OCI-LY7 (cell line): ENCODE measurements around the gene NKAIN2. TPM values are rescaled to one million over a fixed set of nuclear protein-coding genes. Genes with fewer than 3 reads are reported as not detected.

Experiments used
- BruUV-seq: library from RNA; stranded (reverse); fragments of 400-500 nt; replicated peaks from 2 replicates; lab custom pipeline; 2021; lab: Mats Ljungman, UMichigan
- CTCF ChIA-PET: fragments of 300-600 bp; sonication (Branson Sonifier 250); formaldehyde crosslinking; loops from one replicate; lab custom pipeline; 2022; ENCODE audit warnings: antibody characterized with exemption; ENCODE audit not compliant: unreplicated experiment; lab: Charles Lee
- POLR2A ChIA-PET: fragments of 300-600 bp; sonication (Branson Sonifier 250); formaldehyde crosslinking; loops from one replicate; lab custom pipeline; 2022; ENCODE audit warnings: antibody characterized with exemption; lab: Charles Lee
- DNase-seq: peaks from one replicate; pipeline ENCODE4 v3.0.0-alpha.2; 2015; ENCODE audit warnings: low spot score
- H2AFZ ChIP-seq: fragments of 200-600 bp; sonication (generic), shearing (Covaris generic); 2 replicates; pipeline ENCODE4 v1.6.1; 2014; ENCODE audit warnings: mild to moderate bottlenecking, antibody characterized with exemption, low read length, moderate library complexity
- H3K27ac ChIP-seq: fragments of 200-600 bp; sonication (generic); 2 replicates; pipeline ENCODE4 v1.5.1; 2014; ENCODE audit warnings: mixed run types, low read depth, mild to moderate bottlenecking, moderate library complexity, low read length, inconsistent platforms; ENCODE audit not compliant: poor library complexity, severe bottlenecking
- H3K36me3 ChIP-seq: fragments of 200-600 bp; sonication (generic); 2 replicates; pipeline ENCODE4 v1.6.1; 2014; ENCODE audit warnings: mild to moderate bottlenecking, antibody characterized with exemption, low read length, moderate library complexity, mixed read lengths; ENCODE audit not compliant: insufficient read depth
- H3K4me1 ChIP-seq: fragments of 200-600 bp; sonication (generic); 2 replicates; pipeline ENCODE4 v1.5.1; 2014; ENCODE audit warnings: mild to moderate bottlenecking, low read length; ENCODE audit not compliant: insufficient read depth, poor library complexity, severe bottlenecking
- H3K4me2 ChIP-seq: fragments of 200-600 bp; sonication (generic); 2 replicates; pipeline ENCODE4 v1.6.1; 2014; ENCODE audit warnings: mild to moderate bottlenecking, low read length
- H3K4me3 ChIP-seq: fragments of 200-600 bp; sonication (generic); 2 replicates; pipeline ENCODE4 v1.5.1; 2014; ENCODE audit warnings: mild to moderate bottlenecking, low read depth, low read length; ENCODE audit not compliant: poor library complexity, severe bottlenecking
- H3K79me2 ChIP-seq: fragments of 200-600 bp; sonication (generic); 2 replicates; pipeline ENCODE4 v1.6.1; 2016; ENCODE audit warnings: low read depth, mild to moderate bottlenecking, low read length, moderate library complexity, mixed read lengths; ENCODE audit not compliant: insufficient read depth
- H3K9me2 ChIP-seq: fragments of 200-600 bp; sonication (generic); 2 replicates; pipeline ENCODE4 v1.6.1; 2016; ENCODE audit warnings: mild to moderate bottlenecking, low read length, mixed read lengths; ENCODE audit not compliant: insufficient read depth
- H3K9me3 ChIP-seq: fragments of 200-600 bp; sonication (generic); 2 replicates; pipeline ENCODE4 v1.6.1; 2014; ENCODE audit warnings: mild to moderate bottlenecking, mixed run types, low read length, mixed read lengths
- H4K20me1 ChIP-seq: fragments of 200-600 bp; sonication (generic); 2 replicates; pipeline ENCODE4 v1.6.1; 2014; ENCODE audit warnings: mild to moderate bottlenecking, antibody characterized with exemption, low read length, moderate library complexity, mixed read lengths; ENCODE audit not compliant: insufficient read depth
- EZH2phosphoT487 ChIP-seq: fragments of 200-600 bp; sonication (generic); IDR thresholded peaks from 2 replicates; pipeline ENCODE4 v1.6.1; 2018; ENCODE audit warnings: low read depth, borderline replicate concordance, mild to moderate bottlenecking, mixed run types, antibody characterized with exemption, low read length, moderate library complexity, mixed read lengths
- intact Hi-C: fragments of 100-400 bp; cut with micrococcal nuclease; formaldehyde crosslinking; loops from one replicate; pipeline ENCODE4 v1.10.0; 2022; ENCODE audit not compliant: unreplicated experiment
- total RNA-seq, 2 experiments: library from RNA; depleted of rRNA in 1 of 2; stranded (reverse); fragments of >200 nt in 1 of 2; shearing (Covaris generic) in 1 of 2; gene quantifications; 2 replicates each; pipeline ENCODE4 v1.2.3, GENCODE V29; 2014 to 2022
- TF ChIP-seq, protein P1 (sequence below): fragments of 200-600 bp; sonication (generic); conservative IDR thresholded peaks from 2 replicates; pipeline ENCODE4 v1.5.1; 2014; ENCODE audit warnings: mild to moderate bottlenecking, antibody characterized with exemption, low read length, moderate library complexity, mixed read lengths

Gene NKAIN2
- total RNA-seq, 2 experiments from 2014 or later, result not detected

GRCh38 chr6:123899745-123900144 is 96.1 kb downstream of the NKAIN2 start:
- no peak for TF ChIP-seq EZH2phosphoT487
- TF ChIP-seq, protein P1, sequence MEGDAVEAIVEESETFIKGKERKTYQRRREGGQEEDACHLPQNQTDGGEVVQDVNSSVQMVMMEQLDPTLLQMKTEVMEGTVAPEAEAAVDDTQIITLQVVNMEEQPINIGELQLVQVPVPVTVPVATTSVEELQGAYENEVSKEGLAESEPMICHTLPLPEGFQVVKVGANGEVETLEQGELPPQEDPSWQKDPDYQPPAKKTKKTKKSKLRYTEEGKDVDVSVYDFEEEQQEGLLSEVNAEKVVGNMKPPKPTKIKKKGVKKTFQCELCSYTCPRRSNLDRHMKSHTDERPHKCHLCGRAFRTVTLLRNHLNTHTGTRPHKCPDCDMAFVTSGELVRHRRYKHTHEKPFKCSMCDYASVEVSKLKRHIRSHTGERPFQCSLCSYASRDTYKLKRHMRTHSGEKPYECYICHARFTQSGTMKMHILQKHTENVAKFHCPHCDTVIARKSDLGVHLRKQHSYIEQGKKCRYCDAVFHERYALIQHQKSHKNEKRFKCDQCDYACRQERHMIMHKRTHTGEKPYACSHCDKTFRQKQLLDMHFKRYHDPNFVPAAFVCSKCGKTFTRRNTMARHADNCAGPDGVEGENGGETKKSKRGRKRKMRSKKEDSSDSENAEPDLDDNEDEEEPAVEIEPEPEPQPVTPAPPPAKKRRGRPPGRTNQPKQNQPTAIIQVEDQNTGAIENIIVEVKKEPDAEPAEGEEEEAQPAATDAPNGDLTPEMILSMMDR, result no peak
- H3K4me3 ChIP-seq, result no peak overlapping the region
- no peak overlapping the region for H3K27ac ChIP-seq
- H3K9me3 ChIP-seq, result no peaks in the 10 kb centered on the region
- H3K9me2 ChIP-seq, result no peaks in the 10 kb centered on the region
- H3K4me1 ChIP-seq, result no peaks in the 10 kb centered on the region
- H3K4me2 ChIP-seq, result no peak overlapping the region
- BruUV-seq, result no TSS peak
- H4K20me1 ChIP-seq, result no peaks in the 10 kb centered on the region
- no peak for DNase-seq
- ChIA-PET POLR2A (no interaction called here), CTCF (no interaction called here)
- no peak overlapping the region for H2AFZ ChIP-seq
- H3K36me3 ChIP-seq, result no peaks in the 10 kb centered on the region
- intact Hi-C loops, result no loop called here
- H3K79me2 ChIP-seq, result no peaks in the 10 kb centered on the region

DNA sequence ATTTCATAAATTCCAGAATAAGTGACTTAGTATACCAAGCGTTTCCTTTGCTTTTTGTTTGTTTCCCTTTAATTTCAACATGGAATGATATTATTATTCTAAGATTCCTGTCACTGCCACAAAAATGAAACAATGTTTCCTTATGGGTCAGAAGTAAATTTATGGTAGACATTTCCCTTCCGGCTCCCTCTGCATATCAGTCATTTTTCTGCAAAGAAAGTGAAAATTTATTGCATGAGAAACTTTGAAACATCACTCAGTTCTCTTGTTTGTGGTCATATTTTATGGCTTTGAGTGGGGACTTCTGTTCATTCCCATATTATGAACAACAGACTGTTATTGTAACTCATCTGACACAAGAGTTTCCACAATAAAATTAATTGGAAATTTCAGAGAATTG is 97.8 kb downstream of the NKAIN2 start:
- BruUV-seq, result no TSS peak
- DNase-seq, result no peak
- H4K20me1 ChIP-seq, result no peaks in the 10 kb centered on the region
- ChIA-PET CTCF (no interaction called here), POLR2A (no interaction called here)
- intact Hi-C loops, result no loop called here
- H3K9me2 ChIP-seq, result no peaks in the 10 kb centered on the region
- H3K4me3 ChIP-seq, result no peak overlapping the region
- H3K4me2 ChIP-seq, result no peak overlapping the region
- TF ChIP-seq EZH2phosphoT487, result no peak
- no peak overlapping the region for H3K27ac ChIP-seq
- H3K4me1 ChIP-seq, result no peaks in the 10 kb centered on the region
- no peaks in the 10 kb centered on the region for H3K79me2 ChIP-seq
- no peaks in the 10 kb centered on the region for H3K9me3 ChIP-seq
- H2AFZ ChIP-seq, result no peak overlapping the region
- no peaks in the 10 kb centered on the region for H3K36me3 ChIP-seq

DNA sequence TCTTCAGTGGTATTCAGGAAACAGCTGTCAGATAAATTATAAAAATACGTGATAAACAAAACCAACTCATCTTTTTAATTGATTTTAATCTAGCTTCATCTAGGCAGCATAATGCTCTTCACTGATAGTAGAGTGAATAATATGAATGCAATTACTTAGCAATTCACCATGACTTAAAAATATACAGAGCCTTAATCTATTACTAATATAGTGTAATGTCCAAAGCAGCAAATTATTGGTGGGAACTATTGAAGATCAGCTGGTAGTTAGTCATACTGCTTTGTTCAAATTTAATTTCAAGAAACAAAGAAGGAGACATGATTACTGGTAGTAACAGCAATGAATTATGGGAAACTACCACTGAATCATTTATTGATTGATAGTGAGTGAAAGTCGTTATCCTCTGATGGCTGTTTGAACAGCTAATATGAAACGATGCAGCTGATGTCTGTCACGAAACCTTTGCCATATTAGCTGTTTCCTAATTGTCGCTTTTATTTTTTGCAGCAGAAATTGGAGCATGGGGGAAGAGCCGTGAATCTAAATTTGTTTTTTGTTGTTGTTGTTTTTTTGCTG is 99.2 kb downstream of the NKAIN2 start:
- H3K79me2 ChIP-seq, result no peaks in the 10 kb centered on the region
- TF ChIP-seq, protein P1, result no peak
- TF ChIP-seq EZH2phosphoT487, result no peak

More for the DNA sequence above, 99.2 kb downstream of the NKAIN2 start:
- Histone ChIP-seq H4K20me1 (no peaks in the 10 kb centered on the region), H3K9me3 (no peaks in the 10 kb centered on the region), H3K4me3 (no peak overlapping the region), H3K36me3 (no peaks in the 10 kb centered on the region), H3K27ac (no peak overlapping the region), H3K4me1 (no peaks in the 10 kb centered on the region), H3K4me2 (no peak overlapping the region), H2AFZ (no peak overlapping the region), H3K9me2 (no peaks in the 10 kb centered on the region)
- CTCF ChIA-PET, result no interaction called here
- BruUV-seq, result no TSS peak
- no peak for DNase-seq
- intact Hi-C loops, result no loop called here
- POLR2A ChIA-PET, result interaction anchor here (0.6 kb wide), 1 partner anchor 77 kb away, joined by 3 read pairs; no protein-coding TSS in a partner anchor
